B cell (primary cell): ENCODE measurements around the gene RAB3A. TPM values are rescaled to one million over a fixed set of nuclear protein-coding genes. Genes with fewer than 3 reads are reported as not detected.

Experiments used
- ATAC-seq: fragments of 200-7000 bp; cut with Tn5 transposase; one replicate; pipeline ENCODE4 v1.10.0; 2021; ENCODE audit warnings: low read depth, mild to moderate bottlenecking, moderate number of reproducible peaks, moderate library complexity
- CTCF ChIA-PET: fragments of 350-600 bp; sonication (Branson Sonifier 250); formaldehyde crosslinking; loops from one replicate; lab custom pipeline; 2021; ENCODE audit warnings: antibody characterized with exemption, inconsistent platforms; lab: Charles Lee
- POLR2A ChIA-PET: fragments of 350-600 bp; sonication (Branson Sonifier 250); formaldehyde crosslinking; loops from one replicate; lab custom pipeline; 2021; ENCODE audit warnings: antibody characterized with exemption; lab: Charles Lee
- DNase-seq: peaks from one replicate; pipeline ENCODE4 v3.0.0; 2013
- H2AFZ ChIP-seq: 2 replicates; pipeline ENCODE4 v1.6.1; 2012; ENCODE audit warnings: mild to moderate bottlenecking, low read depth, low read length; ENCODE audit not compliant: insufficient read depth, poor library complexity, severe bottlenecking
- H3K27ac ChIP-seq, 2 donors: 1 replicate in 1 of 2; 2 replicates in 1 of 2; pipeline ENCODE4 v1.5.1; 2012 to 2013; ENCODE audit warnings: low read length in 2 of 2, mild to moderate bottlenecking in 2 of 2, moderate library complexity in 1 of 2
- H3K27me3 ChIP-seq, 4 experiments: fragments of 200-600 bp in 1 of 4; sonication (generic) in 1 of 4; replicated peaks in 1 of 4; 1 replicate in 2 of 4; 2 replicates in 2 of 4; pipeline versions ENCODE4 v1.6.1 to v1.7.0; 2013 to 2016; ENCODE audit warnings: low read length in 3 of 4, mild to moderate bottlenecking in 2 of 4, mixed read lengths in 1 of 4, moderate library complexity in 1 of 4; ENCODE audit not compliant: insufficient read depth in 4 of 4, control insufficient read depth in 3 of 4; ENCODE audit errors: control extremely low read depth in 1 of 4
- H3K36me3 ChIP-seq, 2 experiments: replicated peaks in 1 of 2; 1 replicate in 1 of 2; 2 replicates in 1 of 2; pipeline versions ENCODE4 v1.6.1 to v1.7.1; 2013; ENCODE audit warnings: low read length in 1 of 2; ENCODE audit not compliant: insufficient read depth in 2 of 2, control insufficient read depth in 1 of 2; ENCODE audit errors: control extremely low read depth in 1 of 2, extremely low read depth in 1 of 2
- H3K4me1 ChIP-seq, 2 donors: fragments of 200-600 bp in 1 of 2; sonication (generic) in 1 of 2; 1 replicate in 1 of 2; 2 replicates in 1 of 2; pipeline versions ENCODE4 v1.5.1 to v1.6.1; 2013 to 2017; ENCODE audit warnings: low read length in 2 of 2; ENCODE audit not compliant: control insufficient read depth in 2 of 2, insufficient read depth in 2 of 2
- H3K4me2 ChIP-seq: replicated peaks from 2 replicates; pipeline ENCODE3; 2012; ENCODE audit warnings: mild to moderate bottlenecking, low read depth, low read length; ENCODE audit not compliant: poor library complexity, severe bottlenecking
- H3K4me3 ChIP-seq, 5 experiments: fragments of 200-600 bp in 1 of 5; sonication (generic) in 1 of 5; 1 replicate in 3 of 5; 2 replicates in 2 of 5; pipeline versions ENCODE4 v1.5.1 to v1.7.0; 2011 to 2016; ENCODE audit warnings: low read length in 4 of 5, mild to moderate bottlenecking in 4 of 5, low read depth in 2 of 5, control low read depth in 1 of 5, moderate library complexity in 1 of 5; ENCODE audit not compliant: insufficient read depth in 1 of 5; ENCODE audit errors: control extremely low read depth in 1 of 5, extremely low read depth in 1 of 5
- H3K79me2 ChIP-seq: fragments of 200-600 bp; sonication (generic); one replicate; pipeline ENCODE4 v1.6.0; 2016; ENCODE audit warnings: low read length; ENCODE audit not compliant: control insufficient read depth, insufficient read depth
- H3K9ac ChIP-seq: fragments of 200-600 bp; sonication (generic); 2 replicates; pipeline ENCODE4 v1.6.1; 2017; ENCODE audit warnings: mild to moderate bottlenecking, low read length, moderate library complexity
- H3K9me3 ChIP-seq, 3 donors: one replicate each; pipeline versions ENCODE4 v1.6.1 to v1.7.1; 2013; ENCODE audit warnings: low read length in 2 of 3; ENCODE audit not compliant: control insufficient read depth in 2 of 3, insufficient read depth in 1 of 3; ENCODE audit errors: control extremely low read depth in 1 of 3
- H4K20me1 ChIP-seq: 2 replicates; pipeline ENCODE4 v1.6.0; 2012; ENCODE audit warnings: mild to moderate bottlenecking, low read length; ENCODE audit not compliant: insufficient read depth, control insufficient read depth, poor library complexity, severe bottlenecking
- H3K27ac Mint-ChIP-seq: one replicate; pipeline ENCODE4 v1.8.0; 2021; ENCODE audit warnings: mixed read lengths
- H3K27me3 Mint-ChIP-seq: one replicate; pipeline ENCODE4 v1.8.0; 2021; ENCODE audit warnings: mixed read lengths
- H3K4me1 Mint-ChIP-seq: one replicate; pipeline ENCODE4 v1.8.0; 2021; ENCODE audit warnings: mixed read lengths
- H3K4me3 Mint-ChIP-seq: one replicate; pipeline ENCODE4 v1.8.0; 2021; ENCODE audit warnings: mixed read lengths
- H3K9me3 Mint-ChIP-seq: one replicate; pipeline ENCODE4 v1.8.0; 2022; ENCODE audit warnings: mixed read lengths; ENCODE audit not compliant: insufficient read depth
- CTCF ChIP-seq: fragments of 200-600 bp; IDR thresholded peaks from one replicate; pipeline ENCODE4 v1.8.0; 2022; ENCODE audit warnings: antibody characterized with exemption, mild to moderate bottlenecking
- EZH2 ChIP-seq: IDR thresholded peaks from 2 replicates; pipeline ENCODE4 v1.6.1; 2012; ENCODE audit warnings: borderline replicate concordance, low read depth, mild to moderate bottlenecking, moderate library complexity, low read length; ENCODE audit not compliant: insufficient read depth, poor library complexity, severe bottlenecking
- WGBS: methylation state at CpG from one replicate; pipeline ENCODE4 v1.1.5; 2013; ENCODE audit warnings: missing lambda C conversion rate; ENCODE audit not compliant: insufficient coverage; 5-methylcytosine and 5-hydroxymethylcytosine counted together
- intact Hi-C: fragments of 100-400 bp; cut with micrococcal nuclease; formaldehyde crosslinking; loops from one replicate; pipeline ENCODE4 v1.10.0; 2022
- polyA plus RNA-seq: library from polyadenylated mRNA; depleted of rRNA; stranded (reverse); fragments of >200 nt; gene quantifications from 2 replicates; pipeline ENCODE4 v1.2.3, GENCODE V29; 2012
- total RNA-seq, 2 donors: library from RNA; stranded (reverse); fragments of 120-200 nt in 1 of 2; gene quantifications; 1 replicate in 1 of 2; 2 replicates in 1 of 2; pipeline versions ENCODE4 v1.2.3 to v1.2.4, GENCODE V29; 2013 to 2022

RAB3A gene
- total and polyA plus RNA-seq, 2 donors (not counting 1 experiment from before 2014, with no cell fraction given), result 7.7 to 10.4 TPM

DNA sequence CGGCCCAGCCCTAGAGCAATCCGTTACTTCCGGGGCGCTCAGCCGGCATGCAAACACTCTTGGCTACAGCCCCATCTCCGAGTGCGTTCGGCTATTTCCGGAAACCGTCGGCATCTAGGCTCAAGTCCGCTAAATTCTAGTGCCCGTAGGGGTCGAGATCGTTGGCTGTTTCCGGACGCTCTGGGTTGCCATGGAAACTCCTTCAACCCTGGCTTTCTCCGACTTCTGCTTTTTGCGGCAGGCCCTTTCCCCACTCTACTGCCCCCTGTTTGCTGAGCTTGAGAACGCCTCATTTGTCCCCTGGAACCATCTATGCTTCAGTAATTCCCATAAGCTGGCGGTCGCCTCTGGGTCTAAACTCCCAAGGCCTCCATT, 51.4 kb downstream of the RAB3A start:
- TF ChIP-seq EZH2, result no peak
- TF ChIP-seq CTCF, result peak; percentile 88
- CTCF ChIA-PET, result interaction anchor here (0.6 to 2.4 kb wide), 21 partner anchors 9 to 220 kb away, joined by 3 to 16 read pairs (median 5); partner anchors contain the start of genes ARRDC2, CCDC124, IFI30 and MAST3
- WGBS, result under 1% methylated on average over 22 of the region's 22 CpGs
- Mint-ChIP-seq H3K27ac (peak overlapping the region; percentile 95), H3K4me1 (peaks cover 23% of the 10 kb centered on the region), H3K4me3 (peak overlapping the region; percentile 89), H3K27me3 (no peaks in the 10 kb centered on the region), H3K9me3 (no peaks in the 10 kb centered on the region)
- Histone ChIP-seq H2AFZ (peak overlapping the region; percentile 73), H3K36me3 (peaks cover 0 to 17% of the 10 kb centered on the region in 2 experiments), H4K20me1 (peaks cover 17% of the 10 kb centered on the region), H3K79me2 (peaks cover 10% of the 10 kb centered on the region), H3K9me3 (no peaks in the 10 kb centered on the region), H3K4me3 (peak overlapping the region; percentile 63 to 88 (median 70)), H3K27ac (peak overlapping the region; percentile 90 to 93), H3K4me1 (peaks cover 14 to 25% of the 10 kb centered on the region in 2 donors), H3K4me2 (peak overlapping the region; percentile 99), H3K9ac (peak overlapping the region; percentile 77), H3K27me3 (no peaks in the 10 kb centered on the region)
- intact Hi-C loops, result loop anchor here (1.0 to 2.0 kb wide), 8 partner anchors 16 to 220 kb away; partner anchors contain the start of genes CCDC124 and RAB3A
- DNase-seq (peak; percentile 100), ATAC-seq (peak; percentile 71)
- POLR2A ChIA-PET, result interaction anchor here (0.6 to 2.5 kb wide), 16 partner anchors 12 to 151 kb away, joined by 3 to 18 read pairs (median 4); partner anchors contain the start of genes ARRDC2, MAST3 and MPV17L2
